ENCODE data around the gene TACC2.
A peak's percentile ranks its signal among the peaks of the same experiment; 100 is the strongest.

TACC2 gene

DNA sequence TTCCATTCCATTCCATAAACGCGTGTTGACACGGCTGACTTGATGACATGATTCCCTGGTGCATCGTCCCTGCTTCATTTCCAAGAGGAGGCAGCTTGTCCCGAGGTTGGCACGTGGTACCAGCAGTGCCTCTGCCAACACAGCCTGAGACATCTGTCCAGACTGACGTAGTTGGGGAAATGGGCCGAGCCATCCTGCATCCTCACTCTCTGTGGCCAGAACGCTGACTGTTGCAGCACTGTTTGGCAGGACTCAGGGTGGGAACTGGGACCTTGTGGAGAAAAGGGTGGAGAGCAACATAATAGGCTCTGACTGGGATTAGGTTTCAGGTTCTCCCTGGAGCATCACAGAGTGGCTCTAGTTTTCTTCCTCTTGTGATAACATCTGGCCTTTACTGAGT, 163.6 kb downstream of the TACC2 start:
- DNase-seq, result no peak

- no peak for DNase-seq
Measured at GRCh38 chr10:122154031-122154544, 165.1 kb downstream of the TACC2 start.

GRCh38 chr10:122154545-122155366, 165.8 kb downstream of the TACC2 start:
- no peak for DNase-seq

GRCh38 chr10:122157451-122157850, 168.5 kb downstream of the TACC2 start:
- DNase-seq, result no peak

- no peak for DNase-seq
Measured at GRCh38 chr10:122158362-122158761, 169.4 kb downstream of the TACC2 start.

DNA sequence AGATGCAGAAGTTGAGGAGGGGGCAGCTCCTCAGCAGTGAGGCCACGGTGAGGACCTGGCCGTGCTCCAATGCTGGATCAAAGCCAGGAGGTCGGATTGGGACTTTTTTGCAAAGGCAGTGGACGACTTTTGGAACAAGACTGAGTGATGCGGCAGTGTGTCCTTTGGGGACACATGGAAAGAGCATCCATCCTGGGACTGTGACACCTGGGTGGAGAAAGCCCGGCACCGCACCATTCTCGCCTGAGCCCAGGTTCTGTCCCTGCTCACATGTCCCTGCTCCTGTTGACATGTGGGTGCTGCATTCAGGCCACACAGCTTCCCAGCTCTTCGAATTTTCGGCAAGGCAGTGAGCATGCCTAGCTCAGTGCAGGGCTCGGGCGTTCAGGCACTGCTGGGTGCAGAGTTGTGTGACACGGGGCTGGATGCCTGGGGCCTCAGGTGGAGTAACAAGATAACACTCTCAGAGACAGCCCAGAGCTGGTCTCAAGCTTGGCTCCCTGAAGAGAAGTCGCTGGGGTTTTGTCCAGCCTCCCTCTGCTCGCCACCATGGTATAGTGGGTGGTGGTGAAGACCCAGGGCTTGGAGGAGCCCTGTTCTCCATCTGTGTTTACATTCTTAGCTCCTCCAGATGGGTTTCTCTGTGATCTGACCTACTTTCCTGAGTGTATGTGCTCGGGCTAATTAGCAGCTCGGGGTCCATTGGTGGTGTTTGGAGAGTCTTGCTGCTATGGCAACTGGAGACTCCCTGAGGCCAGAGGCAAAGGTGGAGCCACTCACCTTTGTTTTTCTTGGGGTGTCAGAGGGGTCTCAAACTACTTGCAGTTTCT, 170.4 kb downstream of the TACC2 start:
- no peak for DNase-seq

DNA sequence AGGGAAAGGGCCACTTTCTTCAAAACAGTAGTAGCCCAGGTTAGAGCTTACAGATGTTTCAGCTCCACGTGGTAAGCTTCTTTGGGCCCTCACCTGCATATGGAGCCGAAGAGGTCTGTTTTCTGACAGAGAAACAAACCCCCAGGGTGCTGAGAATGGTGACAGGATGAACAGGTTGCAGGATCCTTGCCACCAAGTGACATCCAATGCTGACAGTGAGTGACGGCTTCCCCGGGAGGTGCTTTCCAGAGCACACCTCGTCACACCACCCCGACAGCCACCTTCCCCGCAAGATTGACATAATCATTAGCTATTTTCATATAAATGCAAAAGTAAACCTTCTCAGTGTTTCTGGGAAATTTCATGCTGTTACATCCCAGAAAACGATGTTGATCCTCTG, 172.8 kb downstream of the TACC2 start:
- DNase-seq, result no peak

- DNase-seq, result no peak
Measured at GRCh38 chr10:122162671-122163173, 173.8 kb downstream of the TACC2 start.

DNA sequence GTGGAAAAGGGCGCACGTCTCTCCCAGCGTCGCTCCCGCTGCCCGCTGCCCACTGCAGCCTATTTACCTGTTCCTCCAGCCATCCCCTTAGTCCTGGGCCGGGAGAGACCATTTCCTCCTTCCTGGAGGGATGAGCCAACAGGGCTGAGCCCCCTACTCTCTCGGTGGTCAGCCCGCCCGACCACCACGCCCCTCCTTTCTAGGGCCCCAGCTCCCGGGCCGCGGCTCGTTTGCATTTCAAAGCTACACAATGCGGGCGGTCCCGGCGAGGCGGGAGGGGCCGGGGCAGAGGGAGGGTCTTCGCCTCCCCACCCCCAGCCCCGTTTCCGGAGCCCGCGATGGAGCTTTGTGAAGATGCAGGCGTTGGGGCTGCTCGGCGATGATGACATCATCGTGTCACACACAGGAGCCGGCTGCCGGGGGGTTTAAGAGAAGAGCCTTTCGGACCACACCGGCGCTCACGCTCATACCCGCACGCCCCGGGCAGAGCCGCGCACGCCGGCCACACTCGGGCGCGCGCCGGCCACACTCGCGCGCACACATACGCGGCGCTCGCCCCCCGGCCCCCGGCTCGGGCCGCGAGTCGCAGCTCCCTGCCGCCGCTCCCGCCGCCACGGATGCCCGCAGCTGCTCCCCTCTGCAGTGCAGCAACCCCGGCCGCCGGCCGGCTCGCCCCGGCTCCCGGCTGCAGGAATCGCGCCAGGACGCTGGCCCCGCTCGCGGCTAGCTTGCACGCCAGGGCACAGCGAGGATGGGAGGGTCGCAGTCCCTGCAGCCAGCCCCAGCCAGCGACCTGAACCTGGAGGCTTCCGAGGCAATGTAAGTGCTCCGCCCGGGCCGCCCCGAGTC, 174.4 kb downstream of the TACC2 start:
- DNase-seq, result peak; percentile 11

DNA sequence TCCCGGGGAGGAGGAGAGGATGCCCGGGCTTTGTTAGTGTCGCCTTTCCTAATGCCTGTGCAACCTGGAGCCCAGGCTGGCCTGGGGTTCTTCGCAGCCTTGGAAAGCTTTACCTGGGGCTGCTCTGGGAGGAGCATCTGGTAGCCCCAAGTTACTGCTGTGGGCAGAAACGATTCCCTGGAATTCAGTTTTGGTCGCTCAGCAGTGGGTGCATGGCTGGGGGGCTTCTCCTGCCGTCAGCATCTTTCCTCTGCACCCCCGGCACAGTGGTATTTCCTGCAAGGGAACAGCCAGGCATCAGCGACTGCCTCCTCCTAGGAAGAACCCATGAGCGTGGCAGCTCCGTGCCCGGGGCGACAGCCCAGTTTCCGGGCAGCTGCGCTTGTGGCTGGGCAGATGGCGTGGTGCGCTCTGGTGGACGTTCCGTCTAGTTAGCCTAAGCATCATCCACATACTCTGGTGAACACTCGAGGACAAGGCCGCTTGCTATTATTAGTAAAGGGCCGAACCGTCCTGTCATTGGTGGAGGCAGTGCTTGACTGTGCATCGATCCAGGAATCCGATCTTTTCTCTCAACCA, 175.1 kb downstream of the TACC2 start:
- no peak for DNase-seq

- no peak for DNase-seq
Measured at GRCh38 chr10:122164815-122165483, 176.0 kb downstream of the TACC2 start.

GRCh38 chr10:122165484-122166276, 176.7 kb downstream of the TACC2 start:
- DNase-seq, result no peak

DNA sequence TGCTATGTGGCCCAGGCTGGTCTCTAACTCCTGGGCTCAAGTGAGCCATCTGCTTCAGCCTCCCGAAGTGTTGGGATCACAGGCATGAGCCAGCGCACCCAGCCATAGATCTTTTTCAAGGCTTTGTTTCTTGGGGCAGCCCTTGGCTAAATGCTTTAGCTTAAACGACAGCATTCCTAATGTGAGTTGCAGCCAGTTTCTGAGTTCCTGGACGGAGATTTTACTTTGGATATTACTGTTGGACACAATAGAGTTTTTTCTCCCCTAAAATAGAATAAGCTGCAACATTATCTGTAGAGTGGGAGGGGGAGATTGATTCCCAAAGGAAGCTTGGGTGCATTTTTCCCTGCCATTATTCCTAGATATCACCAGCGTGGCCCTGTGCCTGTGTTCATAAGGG, 179.1 kb downstream of the TACC2 start:
- DNase-seq, result no peak

DNA sequence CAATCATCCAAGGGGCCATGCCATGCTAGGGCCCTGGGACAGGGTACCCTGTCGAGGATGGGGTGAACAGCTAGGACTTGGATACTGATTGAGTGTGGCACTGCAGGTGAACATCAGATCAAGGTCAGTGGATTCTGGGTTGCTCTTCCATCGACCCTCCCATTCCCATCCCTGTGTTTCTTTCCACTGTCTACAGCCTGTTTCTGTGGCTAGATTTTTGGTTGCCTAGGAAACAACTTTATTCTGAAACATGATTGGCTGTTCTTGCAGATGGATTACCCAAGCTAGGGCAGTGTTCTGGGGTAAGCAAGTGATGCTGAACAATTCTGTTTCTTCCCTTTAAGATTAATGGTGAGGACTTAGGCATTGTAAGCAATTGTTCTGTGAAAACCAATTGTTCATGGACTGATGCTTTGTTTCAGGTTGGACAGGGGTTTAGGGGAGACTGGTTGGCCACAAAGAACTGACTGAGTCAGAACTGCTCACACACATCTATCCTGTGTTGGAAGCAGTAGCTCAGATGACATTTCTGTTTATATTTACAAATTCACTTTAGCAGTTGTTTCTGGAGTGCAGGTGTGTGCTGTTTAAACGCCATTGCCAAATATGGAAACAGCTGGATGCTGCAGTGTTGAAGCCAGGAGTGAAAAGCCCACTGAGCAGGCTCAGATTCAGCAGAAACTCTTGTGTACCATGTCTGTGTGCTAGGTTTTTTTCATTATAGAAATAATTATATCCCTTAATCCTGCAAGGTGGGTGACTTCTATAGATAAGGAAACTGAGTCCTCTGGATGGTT, 179.8 kb downstream of the TACC2 start:
- DNase-seq, result no peak

GRCh38 chr10:122170802-122171201, 181.8 kb downstream of the TACC2 start:
- no peak for DNase-seq

DNA sequence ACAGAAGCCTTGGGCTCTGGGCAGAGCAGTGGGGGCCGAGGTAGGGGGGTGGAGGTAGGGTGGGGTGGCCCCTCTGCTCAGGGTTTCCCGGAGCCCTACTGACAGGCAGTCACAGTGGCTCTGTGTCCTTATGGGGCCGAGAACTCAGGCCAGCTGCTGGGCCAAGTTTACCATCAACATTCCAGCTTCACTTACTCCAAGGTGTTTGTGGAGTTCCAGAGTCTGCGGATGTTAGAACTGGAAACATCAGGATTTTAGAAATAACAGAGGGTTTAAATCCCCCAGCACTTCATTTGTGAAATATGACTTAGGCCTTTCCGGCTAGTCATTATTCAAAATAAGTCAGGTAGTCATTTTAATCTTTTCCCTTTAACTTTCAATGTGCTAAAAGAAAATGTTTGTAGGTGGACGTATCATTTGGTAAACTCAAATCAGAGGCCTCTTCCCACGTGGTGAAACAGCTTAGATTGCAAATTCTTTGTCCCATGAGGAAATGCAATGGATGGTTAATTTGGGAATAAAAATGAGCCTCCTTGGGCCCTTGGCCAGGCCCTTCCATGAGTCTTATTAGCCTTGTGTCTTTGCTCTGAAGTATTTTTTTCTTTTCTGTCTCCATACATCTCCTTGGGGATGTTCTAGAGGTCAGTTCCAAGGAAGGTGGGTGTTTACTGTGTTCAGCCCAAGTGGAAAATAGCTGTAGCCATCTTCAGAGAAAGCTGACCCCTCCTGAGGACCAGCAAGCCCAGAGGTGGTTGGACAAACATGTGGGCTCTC, 182.5 kb downstream of the TACC2 start:
- DNase-seq, result no peak

- DNase-seq, result no peak
Measured at GRCh38 chr10:122172361-122173008, 183.5 kb downstream of the TACC2 start.

- no peak for DNase-seq
Measured at GRCh38 chr10:122173337-122173736, 184.4 kb downstream of the TACC2 start.
